Measurements from ENCODE around the gene DCAF4. TPM values are rescaled to one million over a fixed set of nuclear protein-coding genes. Genes with fewer than 3 reads are reported as not detected.

The DCAF4 gene
- total and polyA plus RNA-seq, 2 of the 4 experiments (the other 2 are of a cell fraction), result 28.8 to 29.4 TPM

DNA sequence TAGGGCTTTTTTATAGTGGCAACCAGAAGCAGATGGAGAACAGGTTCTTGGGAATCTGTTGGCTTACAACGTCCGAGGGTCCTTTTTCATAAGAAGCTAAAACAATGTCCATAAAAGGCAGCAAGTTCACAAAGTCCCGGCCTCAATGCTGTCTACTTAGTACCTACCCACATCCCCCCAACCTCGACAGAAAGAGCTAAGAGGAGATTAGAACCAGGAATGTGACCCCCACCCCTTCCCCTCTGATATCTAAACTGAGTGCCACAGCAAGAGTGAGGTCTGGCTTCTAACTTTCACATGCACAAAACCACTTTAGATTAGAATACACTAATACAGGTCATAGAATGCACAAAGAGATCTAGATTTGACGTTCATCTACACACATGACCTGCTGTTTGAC is 36.9 kb upstream of the DCAF4 start:
- no TSS peak for BruUV-seq (replicated peaks)
- dilution Hi-C loops (cut with HindIII; ENCODE audit: low sequenced_read_pairs, unreplicated experiment), result no loop called here
- no peak overlapping the region for H3K18ac ChIP-seq (ENCODE audit: low read depth, low read length)
- intact Hi-C loops (cut with micrococcal nuclease), result no loop called here
- peaks cover 54% of the 10 kb centered on the region for H4K20me1 ChIP-seq (ENCODE audit: insufficient read depth, low read length)
- no peak overlapping the region for H2BK5ac ChIP-seq (ENCODE audit: low read depth, low read length, poor library complexity, severe bottlenecking)
- 0 out of 3 replicates have a peak overlapping the region, but pooled peaks have one; percentile 26 for H2BK15ac ChIP-seq (ENCODE audit: low read depth, low read length)
- H4K8ac ChIP-seq (ENCODE audit: low read depth in 2 of 2, low read length in 2 of 2), result no peak overlapping the region
- no CpG with 5 or more reads among the region's 5 CpGs for WGBS, 2 experiments (ENCODE audit: extremely low coverage in 2 of 2, insufficient read length in 1 of 2)
- CTCF ChIA-PET, result no interaction called here
- DNase-seq, result no peak
- peaks cover 32 to 72% of the 10 kb centered on the region in 2 experiments for H3K79me1 ChIP-seq (ENCODE audit: low read depth in 1 of 2, low read length in 2 of 2)
- in situ Hi-C loops (cut with MboI; ENCODE audit: low sequenced_read_pairs), result no loop called here
- no peak overlapping the region for H2BK120ac ChIP-seq (ENCODE audit: low read depth, low read length)
- no peaks in the 10 kb centered on the region for H3K9me3 ChIP-seq (ENCODE audit: control insufficient read depth, insufficient read depth, low read length)
- no peak overlapping the region for H3K4me3 ChIP-seq (ENCODE audit: insufficient read depth, low read depth, low read length)
- H4K5ac ChIP-seq (ENCODE audit: low read depth, low read length), result no peak overlapping the region
- 0 out of 2 replicates have a peak overlapping the region, but pooled peaks have one; percentile 50 for H3K14ac ChIP-seq (replicated peaks; ENCODE audit: low read depth, low read length)
- H2AK9ac ChIP-seq (replicated peaks; ENCODE audit: low read depth, low read length, poor library complexity), result no peak overlapping the region
- no peak overlapping the region for H3K56ac ChIP-seq (ENCODE audit: extremely low read depth, insufficient read depth, low read length)
- no peaks in the 10 kb centered on the region for H3K27me3 ChIP-seq (ENCODE audit: control insufficient read depth, insufficient read depth, low read length)
- POLR2A ChIA-PET (ENCODE audit: unreplicated experiment), result no interaction called here
- no peak overlapping the region for H3K9ac ChIP-seq (ENCODE audit: low read depth, low read length)
- no peak for ATAC-seq (ENCODE audit: low read depth)
- H2BK20ac ChIP-seq (ENCODE audit: low read depth, low read length), result no peak overlapping the region
- H3K36me3 ChIP-seq (ENCODE audit: control insufficient read depth, insufficient read depth, low read length), result no peaks in the 10 kb centered on the region
- no peak overlapping the region for H2AK5ac ChIP-seq (ENCODE audit: low read depth, low read length)
- H3K9me1 ChIP-seq (ENCODE audit: insufficient read depth, low read length), result peaks cover 3% of the 10 kb centered on the region
- no peak overlapping the region for H3K4ac ChIP-seq (ENCODE audit: low read depth, low read length)
- H4K91ac ChIP-seq (ENCODE audit: insufficient read depth, low read depth, low read length), result no peak overlapping the region
- peak overlapping the region; percentile 52; the same call in 1 of the 2 replicates for H3K23ac ChIP-seq (ENCODE audit: low read depth, low read length)
- H3K4me2 ChIP-seq (ENCODE audit: low read depth, low read length), result no peak overlapping the region
- no peak overlapping the region for H2AFZ ChIP-seq (replicated peaks; ENCODE audit: low read length, poor library complexity)
- no peak overlapping the region for H3K27ac ChIP-seq (ENCODE audit: insufficient read depth, low read length)
- H3K4me1 ChIP-seq (ENCODE audit: control insufficient read depth, insufficient read depth, low read length), result peaks cover 18% of the 10 kb centered on the region
- TF ChIP-seq SMC3 (IDR thresholded peaks at IDR 0.05; ENCODE audit: low read depth, low read length) (no peak), MAZ (IDR thresholded peaks at IDR 0.05; ENCODE audit: borderline replicate concordance, low read depth, low read length) (no peak), USF2 (IDR thresholded peaks at IDR 0.05; ENCODE audit: low read depth, low read length) (no peak), RCOR1 (IDR thresholded peaks at IDR 0.05; ENCODE audit: insufficient replicate concordance, low read length) (no peak), CHD1 (IDR thresholded peaks at IDR 0.05; ENCODE audit: low read depth, low read length) (no peak), FOS (IDR thresholded peaks at IDR 0.05; ENCODE audit: low read depth, low read length) (no peak)
- TF ChIP-seq, protein P1, sequence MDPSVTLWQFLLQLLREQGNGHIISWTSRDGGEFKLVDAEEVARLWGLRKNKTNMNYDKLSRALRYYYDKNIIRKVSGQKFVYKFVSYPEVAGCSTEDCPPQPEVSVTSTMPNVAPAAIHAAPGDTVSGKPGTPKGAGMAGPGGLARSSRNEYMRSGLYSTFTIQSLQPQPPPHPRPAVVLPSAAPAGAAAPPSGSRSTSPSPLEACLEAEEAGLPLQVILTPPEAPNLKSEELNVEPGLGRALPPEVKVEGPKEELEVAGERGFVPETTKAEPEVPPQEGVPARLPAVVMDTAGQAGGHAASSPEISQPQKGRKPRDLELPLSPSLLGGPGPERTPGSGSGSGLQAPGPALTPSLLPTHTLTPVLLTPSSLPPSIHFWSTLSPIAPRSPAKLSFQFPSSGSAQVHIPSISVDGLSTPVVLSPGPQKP (IDR thresholded peaks at IDR 0.05; ENCODE audit: borderline replicate concordance, low read depth, low read length), result no peak

All from IMR-90 (cell line).